Transverse colon (tissue), 4 donors: ENCODE results near the gene ADIPOR2. TPM values are rescaled to one million over a fixed set of nuclear protein-coding genes. Genes with fewer than 3 reads are reported as not detected.
"Not testable (repeated sequence)": the region's sequence is repeated elsewhere in the genome, so short reads cannot be mapped to it uniquely, and the experiment has no call there.

Experiments used
- DNase-seq: peaks from one replicate; pipeline ENCODE4 v3.0.0-alpha.2; 2019
- H3K27ac ChIP-seq, 4 donors: fragments of 200-600 bp; sonication (generic); 2 replicates each; pipeline ENCODE4 v1.5.1; 2016 to 2018; ENCODE audit warnings: inconsistent platforms in 4 of 4
- H3K27me3 ChIP-seq: fragments of 200-600 bp; sonication (generic); 2 replicates; pipeline ENCODE4 v1.5.1; 2017; ENCODE audit warnings: inconsistent platforms
- H3K36me3 ChIP-seq, 4 donors: fragments of 200-600 bp; sonication (generic); 2 replicates each; pipeline ENCODE4 v1.5.1; 2017 to 2019; ENCODE audit warnings: inconsistent platforms in 4 of 4
- H3K4me1 ChIP-seq, 4 donors: fragments of 200-600 bp; sonication (generic); 2 replicates each; pipeline ENCODE4 v1.5.1; 2017 to 2020; ENCODE audit warnings: inconsistent platforms in 4 of 4
- H3K4me3 ChIP-seq, 4 donors: fragments of 200-600 bp; sonication (generic); 1 replicate in 1 of 4; 2 replicates in 3 of 4; pipeline versions ENCODE4 v1.5.1 to v1.6.1; 2017 to 2019; ENCODE audit warnings: inconsistent platforms in 4 of 4
- H3K9me3 ChIP-seq, 2 donors: fragments of 200-600 bp; sonication (generic); 2 replicates each; pipeline ENCODE4 v1.5.1; 2017 to 2019; ENCODE audit warnings: inconsistent platforms in 2 of 2
- CTCF ChIP-seq, 5 experiments: fragments of 200-600 bp in 3 of 5; fragments of 450-650 bp in 2 of 5; sonication (generic) in 3 of 5; IDR thresholded peaks; 1 replicate in 2 of 5; 2 replicates in 3 of 5; pipeline ENCODE4 v1.5.1; 2016 to 2017; ENCODE audit warnings: antibody characterized with exemption in 5 of 5, inconsistent platforms in 3 of 5, mild to moderate bottlenecking in 2 of 5, moderate library complexity in 1 of 5
- EP300 ChIP-seq: sonication (generic); formaldehyde crosslinking; IDR thresholded peaks from one replicate; pipeline ENCODE4 v1.6.1; 2017; ENCODE audit warnings: antibody characterized with exemption, low read depth
- POLR2A ChIP-seq: fragments of 450-650 bp; IDR thresholded peaks from one replicate; pipeline ENCODE4 v1.6.1; 2016; ENCODE audit warnings: antibody characterized with exemption, mild to moderate bottlenecking, moderate library complexity
- POLR2AphosphoS5 ChIP-seq, 3 donors: sonication (generic); formaldehyde crosslinking; IDR thresholded peaks; one replicate each; pipeline ENCODE4 v1.6.1; 2016; ENCODE audit warnings: antibody characterized with exemption in 3 of 3
- WGBS, 2 donors: methylation state at CpG; one replicate each; pipeline ENCODE4 v1.1.5; 2018; ENCODE audit warnings: low coverage in 1 of 2; 5-methylcytosine and 5-hydroxymethylcytosine counted together
- in situ Hi-C, 4 donors: fragments of 200-750 bp; cut with MboI; loops; one replicate each; pipeline versions ENCODE4 v1.15.0 to v1.15.1; 2017; ENCODE audit warnings: low sequenced_read_pairs in 3 of 4, low pct_ligation_motif_present in 1 of 4, low pct_unique_long_range_greater_than_20kb in 1 of 4
- intact Hi-C: fragments of 100-400 bp; cut with DNase I; formaldehyde crosslinking; loops from one replicate; pipeline ENCODE4 v1.15.1; 2023; ENCODE audit warnings: low total_unique reads
- total RNA-seq, 4 donors: library from RNA; depleted of rRNA; stranded (reverse); fragments of >200 nt; gene quantifications; one replicate each; pipeline ENCODE4 v1.1.0, GENCODE V29; 2016

Gene ADIPOR2
- total RNA-seq, 4 donors from 2014 or later, result 27.9 to 74.2 (median 52.1) TPM

GRCh38 chr12:1815814-1816729, 125.2 kb downstream of the ADIPOR2 start:
- no peak overlapping the region for H3K27ac ChIP-seq
- H3K27me3 ChIP-seq, result peaks cover 26% of the 10 kb centered on the region
- intact Hi-C loops, result no loop called here
- no peak for TF ChIP-seq EP300
- TF ChIP-seq POLR2A, result no peak
- TF ChIP-seq CTCF (IDR thresholded peaks at IDR 0.05), result no peak
- TF ChIP-seq POLR2AphosphoS5 (IDR thresholded peaks at IDR 0.05), result no peak
- no peak overlapping the region for H3K4me3 ChIP-seq
- no peaks in the 10 kb centered on the region for H3K36me3 ChIP-seq
- WGBS, 2 donors, result 41 to 57% methylated on average over 8 to 21 of the region's 21 CpGs
- in situ Hi-C loops, result loop anchor here in 2 of 4 donors (25.0 kb wide), 1 partner anchor 221 kb away; no protein-coding TSS in a partner anchor
- no peak for DNase-seq
- H3K9me3 ChIP-seq, result no peaks in the 10 kb centered on the region
- no peaks in the 10 kb centered on the region for H3K4me1 ChIP-seq

GRCh38 chr12:1816730-1817348, 126.0 kb downstream of the ADIPOR2 start:
- peaks cover 34% of the 10 kb centered on the region for H3K27me3 ChIP-seq
- TF ChIP-seq CTCF (IDR thresholded peaks at IDR 0.05), result no peak
- no peak for TF ChIP-seq POLR2AphosphoS5 (IDR thresholded peaks at IDR 0.05)
- no peak for TF ChIP-seq POLR2A
- TF ChIP-seq EP300, result no peak
- in situ Hi-C loops (loop anchor here in 2 of 4 donors (25.0 kb wide), 1 partner anchor 220 kb away; no protein-coding TSS in a partner anchor), intact Hi-C loops (no loop called here)
- WGBS, 2 donors, result 89% methylated on average over 9 of the region's 9 CpGs; no CpG with 5 or more reads in 1 of the 2 donors
- H3K36me3 ChIP-seq, result no peaks in the 10 kb centered on the region
- H3K4me3 ChIP-seq, result no peak overlapping the region
- no peak overlapping the region for H3K27ac ChIP-seq
- no peaks in the 10 kb centered on the region for H3K4me1 ChIP-seq
- no peak for DNase-seq
- no peaks in the 10 kb centered on the region for H3K9me3 ChIP-seq

- H3K36me3 ChIP-seq, intact Hi-C loops, H3K4me1 ChIP-seq, H3K4me3 ChIP-seq, H3K27ac ChIP-seq, H3K9me3 ChIP-seq, DNase-seq: not testable (repeated sequence)
- in situ Hi-C loops, result loop anchor here in 2 of 4 donors (25.0 kb wide), 1 partner anchor 219 kb away; no protein-coding TSS in a partner anchor
- WGBS, 2 donors, result 50 to 89% methylated on average over 2 to 27 of the region's 28 CpGs
- peaks cover 44% of the 10 kb centered on the region for H3K27me3 ChIP-seq
Measured at GRCh38 chr12:1817928-1818327, 127.1 kb downstream of the ADIPOR2 start.

- Histone ChIP-seq H3K4me1 (no peaks in the 10 kb centered on the region), H3K4me3 (no peak overlapping the region), H3K36me3 (no peaks in the 10 kb centered on the region), H3K27ac (no peak overlapping the region), H3K27me3 (peaks cover 55% of the 10 kb centered on the region), H3K9me3 (no peaks in the 10 kb centered on the region)
- in situ Hi-C loops (loop anchor here in 2 of 4 donors (25.0 kb wide), 1 partner anchor 218 kb away; no protein-coding TSS in a partner anchor), intact Hi-C loops (no loop called here)
- TF ChIP-seq POLR2A, result no peak
- no peak for TF ChIP-seq EP300
- TF ChIP-seq CTCF (IDR thresholded peaks at IDR 0.05), result no peak
- TF ChIP-seq POLR2AphosphoS5 (IDR thresholded peaks at IDR 0.05), result no peak
- DNase-seq, result no peak
- 73% methylated on average over 9 of the region's 9 CpGs; no CpG with 5 or more reads in 1 of the 2 donors for WGBS, 2 donors
Measured at GRCh38 chr12:1819050-1819449, 128.2 kb downstream of the ADIPOR2 start.
